GM12874 (cell line): ENCODE data around the gene TNFAIP6.

Experiments
- CTCF ChIP-seq: IDR thresholded peaks from 2 replicates; pipeline ENCODE4 v1.5.1; 2011; ENCODE audit warnings: low read depth, mild to moderate bottlenecking, control low read depth, low read length, moderate library complexity; ENCODE audit not compliant: insufficient read depth

The TNFAIP6 gene

DNA sequence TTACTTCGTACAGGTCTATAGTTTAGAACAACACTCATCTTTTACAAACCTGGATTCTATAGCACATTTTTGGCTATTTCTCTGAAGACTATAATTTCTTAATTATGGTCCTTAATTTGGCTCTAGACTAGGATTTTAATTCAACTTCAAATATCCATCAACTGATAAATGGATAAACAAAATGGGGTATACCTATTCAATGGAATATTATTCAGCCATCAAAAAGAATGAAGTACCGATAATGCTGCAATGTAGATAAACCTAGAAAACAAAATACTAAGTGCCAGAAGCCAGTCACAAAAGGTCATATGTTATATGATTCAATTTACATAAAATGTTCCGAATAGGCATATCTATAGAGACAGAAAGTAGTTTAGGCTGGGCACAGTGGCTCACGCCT, 37.1 kb downstream of the TNFAIP6 start:
- no peak for TF ChIP-seq CTCF

- TF ChIP-seq CTCF = no peak
Measured at GRCh38 chr2:151395509-151396374, 38.4 kb downstream of the TNFAIP6 start.

DNA sequence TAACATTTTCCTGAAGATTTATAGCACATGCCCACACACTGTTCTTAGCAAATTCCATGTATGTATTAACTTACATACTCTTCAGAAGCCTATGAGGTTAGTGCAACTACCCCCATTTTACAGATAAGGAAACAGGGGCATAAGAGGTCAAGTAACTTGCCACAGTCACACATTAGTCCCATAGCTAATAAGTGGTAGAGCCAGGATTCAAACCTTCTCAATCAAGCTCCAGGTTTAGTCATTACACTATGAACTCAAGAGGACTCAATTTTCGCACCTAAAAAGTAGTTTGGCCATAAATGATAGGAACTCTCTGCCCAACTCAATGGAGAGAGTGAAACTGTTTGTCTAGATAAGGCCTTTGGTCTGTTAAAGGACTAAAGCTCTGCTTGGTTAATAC, 42.6 kb downstream of the TNFAIP6 start:
- TF ChIP-seq CTCF = no peak

DNA sequence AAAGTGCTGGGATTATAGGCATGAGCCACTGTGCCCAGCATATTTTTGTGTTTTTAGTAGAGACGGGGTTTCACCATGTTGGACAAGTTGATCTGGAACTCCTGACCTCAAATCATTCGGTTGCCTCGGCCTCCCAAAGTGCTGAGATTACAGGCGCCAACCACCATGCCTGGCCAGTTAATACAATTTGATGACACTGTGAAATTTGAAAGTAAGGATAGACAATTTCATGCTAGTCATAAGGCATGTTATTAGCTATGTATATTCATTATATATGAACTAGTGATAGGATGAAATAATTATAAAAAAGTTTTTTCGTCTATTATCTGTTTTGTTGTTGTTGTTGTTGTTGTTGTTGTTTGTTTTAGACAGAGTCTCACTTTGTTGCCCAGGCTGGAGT, 43.8 kb downstream of the TNFAIP6 start:
- no peak for TF ChIP-seq CTCF

- TF ChIP-seq CTCF = no peak
Measured at GRCh38 chr2:151403914-151404313, 46.5 kb downstream of the TNFAIP6 start.

DNA sequence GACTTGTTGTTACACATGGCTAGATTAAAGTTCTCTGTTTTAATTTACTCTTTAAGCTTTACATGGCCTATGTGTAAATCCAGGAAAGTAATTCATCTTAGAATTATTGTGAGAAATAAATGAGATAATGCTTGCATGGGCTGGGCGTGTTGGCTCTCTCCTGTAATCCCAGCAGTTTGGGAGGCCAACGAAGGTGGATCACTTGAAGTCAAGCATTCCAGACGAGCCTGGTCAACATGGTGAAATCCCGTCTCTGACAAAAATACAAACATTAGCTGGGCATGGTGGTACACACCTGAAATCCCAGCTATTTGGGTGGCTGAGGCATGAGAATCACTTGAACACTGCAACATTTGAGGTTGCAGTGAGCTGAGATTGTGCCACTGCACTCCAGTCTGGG, 48.0 kb downstream of the TNFAIP6 start:
- no peak for TF ChIP-seq CTCF

DNA sequence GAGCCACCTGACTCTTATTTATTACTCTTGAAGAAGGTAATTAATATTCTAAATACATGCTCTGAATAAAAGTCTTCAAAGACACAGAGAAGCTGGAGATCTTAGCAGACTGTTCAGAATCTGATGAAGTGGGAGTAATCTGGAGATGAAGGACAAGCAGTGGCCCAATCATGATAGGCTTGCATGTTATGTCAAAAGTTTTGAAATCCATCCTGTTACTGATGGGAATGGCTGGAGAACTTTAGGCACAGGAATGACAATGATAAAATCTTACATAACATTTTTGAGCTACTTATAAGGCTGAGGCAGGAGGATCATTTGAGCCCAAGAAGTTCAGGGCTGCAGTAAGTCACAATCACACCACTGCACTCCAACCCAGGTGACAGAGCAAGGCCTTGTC, 49.9 kb downstream of the TNFAIP6 start:
- TF ChIP-seq CTCF = no peak
